Measurements from ENCODE around the gene PRDX5.

- TF ChIP-seq CTCF (IDR thresholded peaks at IDR 0.05; ENCODE audit: low read length) (no peak), EZH2phosphoT487 (IDR thresholded peaks at IDR 0.05; ENCODE audit: low read length) (no peak)
These were observed 22.2 kb upstream of the PRDX5 start for GRCh38 chr11:64295760-64296159.

All from MM.1S (cell line).